ENCODE results near the gene USP3.
A peak's percentile ranks its signal among the peaks of the same experiment; 100 is the strongest.
"Not testable (repeated sequence)": the region's sequence is repeated elsewhere in the genome, so short reads cannot be mapped to it uniquely, and the experiment has no call there.

USP3 gene

DNA sequence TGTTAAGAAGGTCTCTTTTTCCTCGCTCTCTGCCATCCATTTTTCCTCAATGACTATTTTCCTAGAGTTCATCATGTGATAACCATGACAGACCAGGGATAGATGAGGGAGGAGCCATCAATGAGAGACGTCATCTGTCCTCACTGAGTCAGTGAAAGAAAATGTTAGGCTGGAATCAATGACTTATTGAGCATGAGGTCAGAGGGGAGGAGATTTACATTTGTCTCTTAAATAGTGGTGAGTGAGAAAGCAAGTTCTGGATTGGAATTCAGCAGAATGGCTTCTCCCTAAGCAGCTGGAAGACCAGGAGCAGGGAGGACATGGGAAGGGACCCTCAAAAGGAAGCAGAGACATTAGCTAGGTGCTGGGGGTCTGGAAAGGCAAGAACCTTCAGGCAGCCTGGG lies 28.2 kb upstream of the USP3 start:
- no peak for DNase-seq

DNA sequence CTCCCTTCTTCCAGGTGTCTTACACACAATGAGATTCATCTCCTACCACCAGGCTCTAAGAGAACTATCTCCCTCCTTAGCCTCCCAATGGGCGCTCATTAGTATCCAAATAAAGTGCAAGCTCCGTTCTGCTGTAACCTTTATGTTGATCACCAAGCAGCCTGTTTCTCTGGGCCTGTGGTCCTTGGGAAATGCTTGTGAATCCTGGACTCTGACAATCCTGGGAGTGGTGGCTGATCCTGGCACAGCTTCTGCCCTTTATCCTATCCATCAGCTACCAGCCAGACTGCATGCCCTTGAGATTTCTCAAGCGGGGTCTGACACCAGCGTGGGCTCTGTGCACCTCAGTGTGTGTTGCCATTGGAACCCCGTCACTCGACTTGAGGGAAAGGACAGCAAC lies 26.1 kb upstream of the USP3 start:
- no peak for DNase-seq

DNA sequence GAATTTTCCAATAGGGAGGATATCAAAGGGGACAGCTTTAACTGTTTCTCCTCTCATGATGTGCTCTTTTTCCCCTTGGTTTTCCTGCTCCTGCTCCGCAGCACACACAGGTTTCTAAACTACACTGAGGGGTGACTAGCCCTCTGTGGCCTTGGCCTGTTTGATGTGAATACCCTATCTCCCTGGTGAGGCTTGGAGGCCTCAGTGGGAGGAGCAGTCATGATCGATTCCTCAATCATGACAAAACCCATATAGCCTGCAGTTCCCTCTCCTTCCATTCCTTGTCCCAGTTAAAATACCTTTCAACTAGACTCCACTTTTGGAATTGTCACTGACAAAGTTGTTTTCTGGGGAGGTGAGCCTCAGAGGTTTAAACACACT lies 24.0 kb upstream of the USP3 start:
- no peak for DNase-seq

DNA sequence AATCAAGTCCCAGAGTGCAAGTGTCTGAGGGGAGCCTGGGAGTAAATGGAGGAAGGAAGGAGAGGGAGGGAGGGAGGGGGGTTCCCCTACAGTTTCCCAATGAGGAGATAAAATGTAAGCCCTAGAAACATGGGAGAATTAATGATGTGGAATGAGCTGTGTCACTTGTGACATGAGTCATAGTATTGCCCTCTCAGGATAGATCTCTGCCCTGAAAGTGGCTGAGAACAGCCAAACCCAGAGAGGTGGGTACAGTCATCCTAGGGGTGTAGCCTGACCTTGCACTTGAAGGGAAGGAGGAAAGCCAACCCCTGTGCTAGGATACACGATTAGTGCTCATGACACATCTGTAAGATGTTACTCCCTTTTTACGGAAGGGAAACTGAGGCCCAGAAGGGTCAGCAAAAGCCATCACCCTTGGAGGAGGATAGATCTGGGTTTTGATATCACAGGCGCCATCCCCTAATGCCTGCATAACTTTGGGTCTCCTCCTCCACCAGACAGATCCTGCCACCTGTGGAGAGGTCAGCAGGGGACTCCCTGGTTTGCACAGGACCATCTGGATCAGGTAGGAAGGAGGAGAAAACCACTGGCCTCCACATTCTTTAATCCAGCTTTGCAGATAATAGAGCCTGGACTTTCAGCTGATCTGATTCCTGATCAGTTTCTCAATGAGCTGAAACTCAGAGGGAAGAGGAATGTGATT lies 23.1 kb upstream of the USP3 start:
- DNase-seq = peak; percentile 78

DNA sequence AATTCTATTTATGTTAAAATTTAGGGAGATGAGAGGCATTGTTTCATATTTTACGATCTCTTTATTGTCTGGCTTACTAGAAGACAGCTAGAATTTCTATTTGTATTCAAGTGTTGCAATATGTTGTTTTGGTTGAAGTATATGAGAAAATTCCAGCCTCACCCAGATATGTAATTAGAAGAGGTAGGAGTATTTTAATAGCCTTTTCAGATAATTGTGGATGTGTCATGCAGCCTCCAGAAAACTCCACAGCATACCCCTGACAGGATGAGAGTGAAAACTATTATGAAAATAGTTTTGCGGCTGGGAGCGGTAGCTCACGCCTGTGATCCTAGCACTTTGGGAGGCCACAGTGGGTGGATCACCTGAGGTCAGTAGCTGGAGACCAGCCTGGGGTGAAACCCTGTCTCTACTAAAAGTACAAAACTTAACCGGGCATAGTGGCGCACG lies 21.5 kb upstream of the USP3 start:
- no peak for DNase-seq

DNA sequence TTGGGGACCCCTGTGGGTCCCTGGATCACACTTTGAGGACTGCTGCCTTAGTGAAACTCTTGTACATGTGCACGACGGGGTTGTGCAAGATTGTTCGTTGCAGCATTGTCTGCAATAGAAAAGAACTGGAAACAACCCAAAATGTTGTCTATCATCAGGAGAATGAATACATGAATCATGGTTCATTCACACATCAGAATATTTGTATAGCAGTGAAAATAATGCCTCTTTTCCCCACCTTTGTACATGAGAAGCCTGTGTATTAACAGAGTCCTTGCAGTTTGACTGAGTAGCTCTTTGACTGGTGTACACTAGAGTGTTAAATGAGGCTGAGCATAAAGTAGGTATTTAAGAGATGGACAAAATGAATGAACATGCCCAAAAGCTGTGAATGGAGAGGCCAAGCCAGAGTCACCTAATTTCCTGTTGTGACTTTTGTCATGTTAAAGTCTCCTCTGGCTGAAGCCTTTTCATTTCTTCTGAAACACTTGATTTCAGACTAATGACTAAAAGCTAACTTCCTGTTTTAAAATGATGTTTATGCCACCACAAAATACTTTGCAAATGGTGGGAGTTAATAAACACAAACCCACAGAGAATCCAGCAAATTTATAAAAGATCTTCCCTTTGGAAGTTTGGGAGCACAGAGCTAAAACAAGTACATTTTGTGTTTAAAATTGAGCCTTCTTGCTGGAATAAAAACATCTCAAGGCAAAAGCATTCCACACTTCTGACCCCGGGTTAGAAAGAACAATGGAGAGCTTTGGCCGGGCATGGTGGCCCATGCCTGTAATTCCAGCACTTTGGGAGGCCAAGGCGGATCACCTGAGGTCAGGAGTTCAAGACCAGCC lies 20.6 kb upstream of the USP3 start:
- DNase-seq = peak; percentile 80

DNA sequence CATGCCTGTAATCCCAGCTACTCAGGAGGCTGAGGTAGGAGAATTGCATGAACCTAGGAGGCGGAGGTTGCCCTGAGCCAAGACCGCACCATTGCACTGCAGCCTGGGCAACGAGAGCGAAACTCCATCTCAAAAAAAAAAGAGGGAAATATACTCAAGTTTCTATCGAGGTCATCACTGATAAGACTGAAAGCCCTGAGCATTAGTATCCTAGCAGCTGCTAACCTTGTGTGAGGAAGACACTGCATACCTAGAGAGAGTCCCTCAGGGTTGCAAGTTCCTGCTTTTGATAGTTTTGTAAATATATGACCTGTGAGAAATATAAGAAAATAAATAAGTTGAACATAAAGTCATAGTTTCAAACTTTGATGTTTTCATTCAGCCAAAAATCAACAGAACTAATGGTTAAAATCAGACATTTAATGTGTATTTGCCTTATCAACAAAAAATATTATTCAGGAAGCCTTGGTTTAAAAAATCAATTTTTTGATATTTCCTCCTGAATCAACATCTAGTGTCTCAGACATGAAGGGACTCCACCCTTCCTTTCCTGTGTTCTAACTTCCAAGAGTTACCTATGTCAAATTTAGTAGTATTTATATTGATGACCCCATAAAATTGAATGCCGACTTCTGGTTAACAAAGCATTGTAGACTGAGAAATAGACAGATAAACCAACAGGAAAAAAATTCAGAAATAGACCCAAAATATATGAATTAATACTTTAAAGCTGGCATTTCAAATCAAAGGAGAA lies 19.8 kb upstream of the USP3 start:
- DNase-seq = no peak

DNA sequence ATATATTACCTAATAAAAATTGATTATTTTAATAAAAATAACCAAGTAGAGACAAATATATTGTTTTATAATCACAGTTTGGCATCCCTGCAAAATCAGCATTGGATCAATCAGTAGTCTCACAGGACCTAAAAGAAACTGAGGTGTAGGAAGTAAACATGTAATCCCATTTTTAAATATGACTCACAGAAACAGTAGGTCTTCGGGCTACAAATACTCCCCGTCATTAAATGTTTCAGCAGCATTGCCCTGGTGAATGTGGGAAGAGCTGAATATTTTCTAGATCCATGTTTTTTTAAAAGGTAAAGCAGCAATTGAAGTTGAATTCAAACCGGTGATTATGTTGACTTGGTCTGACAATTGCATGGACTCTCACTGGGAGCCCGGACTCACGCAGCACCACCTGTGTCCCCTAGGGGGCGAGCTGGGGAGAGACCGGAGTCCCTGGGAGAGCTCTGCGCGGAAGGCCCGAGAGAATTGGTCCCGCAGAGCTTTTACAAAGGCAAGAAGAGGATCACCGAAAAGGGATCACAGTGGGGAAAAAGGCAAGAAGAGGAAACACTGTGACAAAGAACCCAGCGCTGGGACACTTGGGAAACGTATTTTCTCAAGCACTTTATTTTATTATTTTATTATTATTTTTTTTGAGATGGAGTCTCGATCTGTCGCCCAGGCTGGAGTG lies 17.2 kb upstream of the USP3 start:
- DNase-seq = peak; percentile 93

DNA sequence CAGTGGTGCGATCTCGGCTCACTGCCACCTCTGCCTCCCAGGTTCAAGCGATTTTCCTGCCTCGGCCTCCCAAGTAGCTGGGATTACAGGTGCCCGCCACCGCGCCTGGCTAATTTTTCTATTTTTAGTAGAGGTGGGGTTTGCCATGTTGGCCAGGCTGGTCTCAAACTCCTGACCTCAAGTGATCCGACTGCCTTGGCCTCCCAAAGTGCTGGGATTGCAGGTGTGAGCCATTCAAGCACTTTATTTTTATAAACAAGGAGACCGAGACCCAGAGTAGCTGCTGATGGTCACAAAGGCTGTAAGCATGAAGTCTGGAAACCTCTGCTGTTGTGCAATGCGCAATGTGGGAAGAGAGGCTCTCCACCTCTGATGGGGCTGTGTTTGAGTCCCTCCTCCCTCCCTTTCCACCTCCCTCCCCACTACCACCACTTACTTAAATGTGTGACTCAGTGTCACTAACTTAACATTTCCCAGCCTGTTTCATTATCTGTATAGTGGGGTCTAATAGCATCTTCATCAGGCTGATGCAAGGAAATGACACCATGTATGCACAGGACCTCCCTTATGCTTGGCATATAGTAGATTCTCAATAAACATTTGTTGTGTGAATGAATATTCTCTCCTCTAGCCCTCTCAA lies 16.5 kb upstream of the USP3 start:
- DNase-seq = not testable (repeated sequence)

DNA sequence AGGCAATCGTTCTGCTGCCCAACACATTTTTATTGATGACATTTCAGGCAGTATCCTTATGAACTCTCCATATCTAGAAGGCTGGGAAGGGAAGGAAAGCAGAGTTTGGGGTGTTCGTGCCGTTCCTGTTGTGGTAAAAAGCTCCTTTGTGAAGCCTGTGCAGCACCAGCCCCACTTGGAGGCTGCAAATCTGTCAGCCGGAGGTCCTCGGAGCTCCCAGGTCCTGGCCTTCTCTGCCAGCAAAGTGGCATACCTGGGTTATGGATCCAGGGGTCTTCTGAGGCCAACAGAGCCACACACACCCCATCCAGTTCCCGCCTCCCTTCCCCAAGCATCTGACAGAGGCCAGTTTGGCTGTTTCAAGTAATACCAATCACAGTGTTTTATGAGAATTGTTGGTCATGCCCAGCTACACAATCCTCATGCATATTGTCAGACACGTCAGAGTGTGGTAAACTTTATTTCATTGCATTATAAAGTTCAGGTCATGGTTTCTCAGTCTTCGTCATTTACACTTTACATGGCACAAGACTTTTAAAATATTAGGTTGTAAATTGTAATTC lies 15.9 kb upstream of the USP3 start:
- DNase-seq = no peak

DNA sequence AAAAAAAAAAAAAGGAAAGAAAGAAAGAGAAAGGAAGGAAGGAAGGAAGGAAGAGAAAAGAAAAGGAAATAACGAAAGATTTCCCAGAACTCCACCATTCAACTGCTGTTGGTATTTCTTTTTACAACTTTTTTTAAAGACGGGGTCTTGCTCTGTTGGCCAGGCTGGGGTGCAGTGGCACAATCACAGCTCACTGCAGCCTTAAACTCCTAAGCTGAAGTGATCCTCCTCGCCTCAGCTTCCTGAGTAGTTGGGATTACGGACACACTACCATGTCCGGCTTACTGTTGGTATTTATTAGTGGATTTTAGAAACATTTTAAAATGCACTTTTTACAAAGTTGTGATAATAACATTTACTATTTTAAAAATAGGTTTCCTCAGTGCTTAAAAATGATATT lies 15.0 kb upstream of the USP3 start:
- no peak for DNase-seq

DNA sequence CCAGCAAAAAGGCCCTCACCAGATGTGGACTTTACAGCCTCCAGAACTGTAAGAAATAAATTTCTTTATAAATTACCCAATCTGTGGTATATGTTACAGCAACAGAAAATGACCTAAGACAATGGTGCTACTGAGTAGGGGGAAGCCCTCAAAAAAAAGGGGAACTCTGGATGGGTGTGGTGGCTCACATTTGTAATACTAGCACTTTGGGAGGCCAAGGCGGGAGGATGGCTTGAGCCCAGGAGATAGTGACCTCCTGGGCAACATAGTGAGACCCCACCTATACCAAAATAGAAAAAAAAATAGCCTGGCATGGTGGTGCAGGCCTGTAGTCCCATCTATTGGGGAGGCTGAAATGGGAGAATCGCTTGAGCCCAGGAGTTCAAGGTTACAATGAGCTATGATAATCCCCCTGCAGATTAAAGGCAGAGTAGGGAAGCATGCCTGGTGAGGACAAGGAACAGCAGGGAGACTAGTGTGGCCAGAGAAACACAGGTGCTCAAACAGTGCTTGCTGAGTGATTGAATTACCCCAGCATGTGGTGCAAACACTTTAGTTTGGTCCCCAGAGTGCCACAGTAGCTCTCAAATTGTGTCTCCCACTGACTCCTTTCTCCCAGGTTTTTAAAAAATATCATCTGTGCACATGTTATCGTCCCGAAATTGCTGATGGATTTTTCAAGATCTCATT lies 13.9 kb upstream of the USP3 start:
- no peak for DNase-seq

DNA sequence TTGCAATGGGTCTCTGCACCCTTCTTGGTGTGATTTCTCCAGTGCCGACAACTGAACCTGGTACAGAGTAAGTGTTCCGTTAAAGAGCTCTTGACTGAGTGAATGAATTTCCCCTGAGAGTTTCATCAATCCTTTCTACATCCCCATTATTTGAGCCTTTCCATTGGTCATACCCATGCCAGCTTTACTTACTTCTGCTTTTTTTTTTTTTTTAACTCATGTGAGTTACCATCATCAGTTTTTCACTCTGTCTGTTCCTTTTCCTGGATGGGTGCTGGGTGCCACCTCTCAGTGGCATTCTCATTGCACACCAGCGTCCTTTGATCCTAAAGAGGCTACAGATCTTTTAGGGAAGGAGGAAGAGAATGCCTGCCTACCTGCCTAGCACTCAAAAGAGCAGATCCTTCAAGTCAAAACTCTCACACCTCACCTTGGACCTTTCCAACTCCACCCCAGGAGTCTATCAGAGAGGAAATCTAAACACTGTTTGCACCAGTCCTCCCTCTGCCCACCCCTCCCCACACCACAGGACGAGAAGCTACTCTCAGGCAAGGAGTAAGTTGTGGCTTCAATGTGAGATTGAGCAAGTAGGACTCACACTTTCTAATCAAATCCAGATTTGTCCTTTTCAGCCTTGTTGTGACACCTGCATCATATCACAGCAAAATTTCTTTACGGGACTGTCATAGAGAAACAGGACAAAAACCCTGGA lies 13.1 kb upstream of the USP3 start:
- no peak for DNase-seq

DNA sequence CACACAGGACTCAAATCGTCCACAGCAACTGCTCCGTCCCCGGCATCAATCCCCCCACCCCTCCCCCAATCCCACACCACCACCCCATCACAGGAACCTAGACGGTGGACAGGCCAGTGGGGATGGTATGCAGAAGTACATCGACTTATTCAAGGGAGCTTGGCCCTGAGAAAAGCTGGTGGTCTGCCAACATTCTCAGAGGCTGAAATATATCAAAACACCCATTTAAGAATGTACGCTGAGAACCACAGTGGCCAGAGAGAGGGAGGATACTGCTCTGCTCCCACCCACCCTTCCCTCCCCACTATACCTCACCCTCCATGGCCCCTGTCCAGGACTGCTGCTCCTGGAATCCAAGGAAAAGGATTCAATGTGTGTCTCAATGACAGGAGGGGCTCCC lies 12.4 kb upstream of the USP3 start:
- DNase-seq = no peak

DNA sequence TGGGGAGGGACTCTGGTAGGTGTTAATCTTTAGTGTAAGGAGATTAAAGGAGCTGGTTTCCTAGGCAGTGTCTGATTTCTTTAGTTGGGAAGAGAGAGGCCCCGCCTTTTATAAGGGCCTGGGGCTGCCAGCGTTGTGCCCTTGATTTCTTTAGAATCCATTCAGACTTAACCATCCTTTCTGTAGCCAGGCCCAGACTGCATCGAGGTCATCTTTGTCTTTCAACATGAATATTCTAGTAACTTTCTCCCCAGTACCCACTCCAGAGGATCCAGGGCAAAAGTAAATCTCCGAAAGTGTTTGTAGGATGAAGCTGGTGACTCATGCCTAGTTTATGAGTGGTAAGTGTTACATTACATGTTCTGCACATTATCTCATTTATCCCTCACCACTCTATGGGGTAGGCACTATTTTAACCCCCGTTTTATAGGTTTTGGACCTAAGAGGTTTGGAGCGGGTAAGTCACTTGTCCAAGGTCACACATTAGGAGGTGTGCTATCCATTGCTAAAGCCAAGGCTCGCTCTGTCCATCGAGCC lies 11.8 kb upstream of the USP3 start:
- no peak for DNase-seq

DNA sequence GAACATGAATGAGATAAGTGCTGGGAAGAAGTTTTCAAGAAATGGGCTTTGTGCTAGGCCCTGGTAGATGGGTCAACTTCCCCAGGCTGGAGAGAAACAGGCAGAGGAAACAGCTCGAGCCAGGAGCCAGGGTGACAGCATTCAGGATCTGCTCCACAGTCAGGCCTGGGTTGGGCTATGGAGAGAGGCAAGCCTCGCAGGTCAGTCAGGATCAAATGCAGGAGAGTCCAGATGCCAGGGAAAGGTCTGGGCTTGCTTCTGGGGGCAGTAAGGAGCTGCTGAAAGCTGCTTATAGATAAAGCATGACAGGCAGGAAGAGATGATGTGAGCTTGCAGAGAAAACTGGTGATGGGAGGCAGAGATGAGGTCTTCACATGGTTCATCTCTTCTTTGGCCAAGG lies 11.0 kb upstream of the USP3 start:
- no peak for DNase-seq

DNA sequence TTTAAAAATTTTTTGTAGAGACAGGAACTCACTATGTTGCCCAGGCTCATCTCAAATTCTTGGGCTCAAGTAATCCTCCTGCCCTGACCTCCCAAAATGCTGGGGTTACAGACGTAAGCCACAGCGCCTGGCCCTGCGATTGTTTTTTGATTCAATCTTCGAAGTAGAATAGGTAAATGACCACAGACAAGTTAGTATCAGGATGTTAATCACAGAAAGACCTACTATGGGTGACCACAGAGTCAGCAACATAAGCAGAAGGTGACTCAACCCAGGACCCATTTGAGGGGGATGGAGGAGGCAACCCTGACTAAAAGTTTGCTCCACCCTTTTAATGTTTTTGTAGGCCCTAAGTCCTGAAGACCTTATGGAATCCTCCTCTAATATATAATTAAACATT lies 10.0 kb upstream of the USP3 start:
- peak; percentile 86 for DNase-seq

DNA sequence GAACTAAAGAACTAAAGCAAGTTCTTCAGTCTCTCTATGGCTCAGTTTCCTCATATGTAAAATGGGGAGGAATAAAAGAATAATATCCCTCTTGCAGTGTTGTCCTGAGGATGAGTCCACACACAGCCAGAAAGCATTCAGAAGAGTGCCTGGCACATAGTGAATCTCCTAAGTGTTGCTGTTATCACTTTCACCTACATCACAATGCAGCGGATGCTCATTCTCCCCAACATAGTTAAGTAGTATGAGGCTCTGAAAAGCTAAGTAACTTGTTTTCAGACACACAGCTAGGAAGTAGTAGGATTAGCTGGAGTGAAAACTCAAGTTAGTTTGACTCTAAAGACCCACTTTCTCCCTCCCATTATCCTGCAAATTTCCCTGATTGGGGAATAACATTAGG lies 9.1 kb upstream of the USP3 start:
- DNase-seq = peak; percentile 36

DNA sequence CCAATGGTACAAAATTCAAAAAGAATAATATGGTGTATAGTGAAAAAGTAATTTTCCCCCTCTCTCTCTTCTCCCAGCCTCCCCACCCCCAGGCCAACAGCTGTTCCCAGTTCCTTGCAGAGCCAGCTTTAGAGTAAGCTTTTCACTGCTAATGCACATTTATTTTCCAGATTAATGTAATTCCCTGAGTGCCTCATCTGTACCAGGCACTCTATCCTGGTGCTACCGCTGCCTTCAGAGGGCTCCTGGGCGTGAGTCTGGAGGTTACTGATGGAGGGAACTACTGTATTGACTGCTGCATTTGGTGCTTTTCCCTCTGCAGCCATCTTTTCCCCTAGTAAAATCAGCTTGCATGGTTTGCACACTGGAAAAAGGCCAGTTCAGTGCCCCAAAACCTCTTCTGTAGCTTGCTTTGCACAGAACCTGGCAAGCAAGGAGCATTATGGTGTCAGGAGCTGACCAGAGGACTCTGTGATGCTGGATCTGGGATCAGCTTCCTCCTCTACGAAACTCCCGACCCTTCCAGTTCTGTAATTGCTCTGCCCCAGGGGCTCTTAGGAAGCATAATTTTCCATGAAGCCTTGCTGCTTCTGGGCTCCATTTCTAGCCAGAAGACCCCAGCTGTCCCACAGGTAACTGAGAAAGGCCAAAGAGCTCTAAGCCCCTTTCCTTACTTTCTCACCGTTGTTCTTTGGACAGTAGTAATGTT lies 8.5 kb upstream of the USP3 start:
- DNase-seq = no peak
